GM12873 (cell line): ENCODE data around the gene COL28A1.

ENCODE experiments used
- CTCF ChIP-seq: IDR thresholded peaks from 2 replicates; pipeline ENCODE4 v1.5.1; 2012; ENCODE audit warnings: low read depth, mild to moderate bottlenecking, moderate library complexity, low read length, control low read depth; ENCODE audit not compliant: insufficient read depth; ENCODE audit errors: missing control alignments

The COL28A1 gene

GRCh38 chr7:7566651-7567611 is 31.3 kb upstream of the COL28A1 start, which contains the start of gene MIOS:
Gene MIOS, plus strand, starts transcription at chr7:7566884. Its CDS starts 5,592 bp downstream, at chr7:7572476.
- no peak for TF ChIP-seq CTCF

- TF ChIP-seq CTCF: no peak
These were observed 30.3 kb upstream of the COL28A1 start for GRCh38 chr7:7565746-7566650.

GRCh38 chr7:7565018-7565680 is 29.5 kb upstream of the COL28A1 start:
- TF ChIP-seq CTCF: no peak

GRCh38 chr7:7564323-7564780 is 28.7 kb upstream of the COL28A1 start:
- TF ChIP-seq CTCF: no peak

GRCh38 chr7:7563813-7564212 is 28.1 kb upstream of the COL28A1 start:
- TF ChIP-seq CTCF: no peak

- TF ChIP-seq CTCF: no peak
These were observed 27.6 kb upstream of the COL28A1 start for GRCh38 chr7:7563269-7563668.

GRCh38 chr7:7562736-7563135 is 27.1 kb upstream of the COL28A1 start:
- no peak for TF ChIP-seq CTCF
